ENCODE results near the gene FARP1.

Gene FARP1

GRCh38 chr13:98289339-98289945 is 146.5 kb downstream of the FARP1 start:
- DNase-seq, result no peak

GRCh38 chr13:98290261-98290660 is 147.4 kb downstream of the FARP1 start:
- no peak for DNase-seq

GRCh38 chr13:98291658-98292057 is 148.8 kb downstream of the FARP1 start:
- no peak for DNase-seq

GRCh38 chr13:98293103-98293502 is 150.2 kb downstream of the FARP1 start:
- no peak for DNase-seq

- no peak for DNase-seq
These were observed 150.8 kb downstream of the FARP1 start for GRCh38 chr13:98293570-98294142.

GRCh38 chr13:98295371-98295770 is 152.5 kb downstream of the FARP1 start:
- DNase-seq, result no peak

GRCh38 chr13:98297051-98297450 is 154.2 kb downstream of the FARP1 start:
- no peak for DNase-seq

GRCh38 chr13:98297745-98298144 is 154.9 kb downstream of the FARP1 start:
- DNase-seq, result no peak

GRCh38 chr13:98298599-98298998 is 155.7 kb downstream of the FARP1 start:
- DNase-seq, result no peak

GRCh38 chr13:98299235-98299965 is 156.5 kb downstream of the FARP1 start:
- no peak for DNase-seq

GRCh38 chr13:98299966-98300350 is 157.1 kb downstream of the FARP1 start:
- no peak for DNase-seq

- DNase-seq, result no peak
These were observed 158.2 kb downstream of the FARP1 start for GRCh38 chr13:98300956-98301641.

GRCh38 chr13:98301721-98302120 is 158.8 kb downstream of the FARP1 start:
- DNase-seq, result no peak

- no peak for DNase-seq
These were observed 161.0 kb downstream of the FARP1 start for GRCh38 chr13:98303858-98304257.

- no peak for DNase-seq
These were observed 162.8 kb downstream of the FARP1 start for GRCh38 chr13:98305670-98306069.

GRCh38 chr13:98307463-98308085 is 164.7 kb downstream of the FARP1 start:
- DNase-seq, result no peak

GRCh38 chr13:98308086-98308911 is 165.4 kb downstream of the FARP1 start:
- no peak for DNase-seq

- DNase-seq, result no peak
These were observed 166.9 kb downstream of the FARP1 start for GRCh38 chr13:98309569-98310335.

- no peak for DNase-seq
These were observed 167.7 kb downstream of the FARP1 start for GRCh38 chr13:98310485-98311199.

GRCh38 chr13:98311200-98311548 is 168.3 kb downstream of the FARP1 start:
- no peak for DNase-seq

GRCh38 chr13:98312606-98313005 is 169.7 kb downstream of the FARP1 start:
- DNase-seq, result no peak

Measured in effector CD4-positive, alpha-beta T cell (primary cell).